PC-3 (cell line): ENCODE data around the gene UBC.
"Not testable (repeated sequence)": the region's sequence is repeated elsewhere in the genome, so short reads cannot be mapped to it uniquely, and the experiment has no call there.

Source experiments
- CTCF ChIP-seq: fragments of 300-600 bp; sonication (generic); conservative IDR thresholded peaks from 2 replicates; pipeline ENCODE4 v1.5.1; 2017; ENCODE audit warnings: antibody characterized with exemption, low read depth, mild to moderate bottlenecking, low read length
- EZH2phosphoT487 ChIP-seq: fragments of 300-600 bp; sonication (generic); IDR thresholded peaks from 2 replicates; pipeline ENCODE4 v1.6.1; 2018; ENCODE audit warnings: mild to moderate bottlenecking, antibody characterized with exemption, low read length, borderline replicate concordance

GRCh38 chr12:124918622-124918988 lies 4.2 kb upstream of the UBC start:
- not testable (repeated sequence) for TF ChIP-seq EZH2phosphoT487, CTCF
